Measurements from ENCODE around the gene FUS. TPM values are rescaled to one million over a fixed set of nuclear protein-coding genes. Genes with fewer than 3 reads are reported as not detected.

Gene FUS
- total RNA-seq, 1 experiment from 2014 or later: 522 TPM

DNA sequence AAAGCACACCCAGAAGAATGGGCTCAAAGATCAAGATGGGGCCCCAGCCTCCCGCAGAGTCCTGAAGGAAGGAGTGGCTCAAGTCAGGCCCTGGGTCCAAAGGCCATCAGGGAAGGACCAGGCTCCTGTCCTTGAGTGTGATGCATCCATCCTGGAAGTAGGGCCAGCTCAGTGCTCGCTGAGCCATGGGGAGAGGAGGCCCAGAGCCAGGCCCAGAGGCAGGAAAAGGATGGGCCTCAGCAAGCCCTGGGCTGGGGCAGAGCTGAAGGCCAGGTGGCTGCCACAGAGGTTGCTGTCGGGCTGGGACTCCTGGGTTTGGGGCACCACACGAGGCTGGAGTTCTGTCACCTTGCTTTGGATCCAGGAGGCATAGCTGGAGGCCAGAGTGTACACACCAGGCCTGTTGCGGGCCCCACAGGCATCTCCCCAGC, 48.1 kb upstream of the FUS start:
- intact Hi-C loops (cut with micrococcal nuclease): no loop called here
- H3K9me3 ChIP-seq (ENCODE audit: control insufficient read depth in 1 of 2, insufficient read depth in 1 of 2, low read depth in 1 of 2, low read length in 2 of 2): no peaks in the 10 kb centered on the region
- no peak overlapping the region for H3K9ac ChIP-seq (ENCODE audit: low read length)
- no peak for TF ChIP-seq EZH2 (IDR thresholded peaks at IDR 0.05)
- no peak for TF ChIP-seq CTCF (IDR thresholded peaks at IDR 0.05 in 2 of 3, conservative IDR thresholded peaks at IDR 0.05 in 1 of 3; ENCODE audit: borderline replicate concordance in 1 of 3, insufficient read depth in 1 of 3, low read depth in 2 of 3, low read length in 2 of 3)
- no peak for TF ChIP-seq SRF (IDR thresholded peaks at IDR 0.05; ENCODE audit: low read depth)
- TF ChIP-seq EZH2phosphoT487 (IDR thresholded peaks at IDR 0.05; ENCODE audit: borderline replicate concordance): no peak
- TF ChIP-seq POLR2AphosphoS5 (IDR thresholded peaks at IDR 0.05; ENCODE audit: low read depth, low read length): no peak
- TF ChIP-seq JUND (IDR thresholded peaks at IDR 0.05): no peak
- TF ChIP-seq TCF7L2 (IDR thresholded peaks at IDR 0.05; ENCODE audit: borderline replicate concordance, extremely low read depth, insufficient read depth, insufficient read length): no peak
- H3K4me2 ChIP-seq (ENCODE audit: low read length): no peak overlapping the region
- no TSS peak for BruUV-seq (replicated peaks)
- peaks cover 7% of the 10 kb centered on the region; the same call in 1 of the 2 replicates for H3K79me2 ChIP-seq (ENCODE audit: insufficient read depth, low read length)
- H3K27ac ChIP-seq (ENCODE audit: low read depth, low read length): no peak overlapping the region; the same call in 1 of the 2 replicates
- ATAC-seq: no peak
- H3K4me1 ChIP-seq (ENCODE audit: control insufficient read depth in 1 of 2, insufficient read depth in 2 of 2, low read length in 2 of 2): peaks cover 29 to 45% of the 10 kb centered on the region in 2 experiments
- no peak overlapping the region for H2AFZ ChIP-seq (ENCODE audit: low read depth, low read length, poor library complexity, severe bottlenecking)
- H4K20me1 ChIP-seq (ENCODE audit: insufficient read depth): no peaks in the 10 kb centered on the region
- H3K36me3 ChIP-seq (ENCODE audit: control insufficient read depth in 1 of 2, insufficient read depth in 2 of 2, low read length in 2 of 2): peaks cover 8 to 14% of the 10 kb centered on the region in 2 experiments; a peak in 3 of 4 replicates
- no peak for DNase-seq (ENCODE audit: low read depth, low spot score)
- no peaks in the 10 kb centered on the region for H3K27me3 ChIP-seq (ENCODE audit: insufficient read depth, low read length)
- ChIA-PET POLR2A (interaction anchor here (1.4 to 2.4 kb wide), 2 partner anchors 11 to 14 kb away, joined by 3 to 7 read pairs; partner anchors contain the start of gene KAT8), RAD21 (ENCODE audit: low non-redundant PET in 1 of 2, low total read pairs in 2 of 2, uncharacterized antibody in 2 of 2, unreplicated experiment in 2 of 2) (no interaction called here), CTCF (interaction anchor here (0.6 to 1.6 kb wide), 2 partner anchors 10 to 29 kb away, joined by 4 to 8 read pairs; no protein-coding TSS in a partner anchor)
- H3K9me2 ChIP-seq (ENCODE audit: insufficient read depth): no peaks in the 10 kb centered on the region
- no peak overlapping the region for H3K4me3 ChIP-seq (replicated peaks in 1 of 2; ENCODE audit: low read depth in 1 of 2, low read length in 2 of 2)
